GM18907 (cell line): ENCODE results near the gene KCNH3.

ENCODE experiments used
- ATAC-seq: cut with Tn5 transposase; IDR thresholded peaks from one replicate; pipeline ENCODE4 v1.9.1; 2021; ENCODE audit warnings: mild to moderate bottlenecking, moderate library complexity; ENCODE audit not compliant: unreplicated experiment

Gene KCNH3

GRCh38 chr12:49559011-49559675 lies 20.3 kb downstream of the KCNH3 start:
- ATAC-seq, result no peak

- ATAC-seq, result no peak
These were observed 21.9 kb downstream of the KCNH3 start for GRCh38 chr12:49560695-49561094.

- no peak for ATAC-seq
These were observed 23.4 kb downstream of the KCNH3 start for GRCh38 chr12:49562233-49562632.

- no peak for ATAC-seq
These were observed 24.0 kb downstream of the KCNH3 start for GRCh38 chr12:49562831-49563230.

- no peak for ATAC-seq
These were observed 25.3 kb downstream of the KCNH3 start for GRCh38 chr12:49563951-49564685.

GRCh38 chr12:49564686-49565405 lies 26.0 kb downstream of the KCNH3 start:
- ATAC-seq, result no peak

GRCh38 chr12:49565406-49566265 lies 26.8 kb downstream of the KCNH3 start:
- no peak for ATAC-seq

- no peak for ATAC-seq
These were observed 27.5 kb downstream of the KCNH3 start for GRCh38 chr12:49566361-49566760.

- ATAC-seq, result peak; percentile 14
These were observed 28.4 kb downstream of the KCNH3 start for GRCh38 chr12:49567302-49567610.

- peak; percentile 77 for ATAC-seq
These were observed 29.0 kb downstream of the KCNH3 start, which contains the start of gene MCRS1 for GRCh38 chr12:49567611-49568441. TSS of gene MCRS1 (minus strand) at chr12:49568142. CDS start at chr12:49566731, 1,411 bp downstream.

- peak; percentile 26 for ATAC-seq
These were observed 29.8 kb downstream of the KCNH3 start for GRCh38 chr12:49568442-49569162.

GRCh38 chr12:49577589-49578315 lies 38.9 kb downstream of the KCNH3 start:
- no peak for ATAC-seq

- ATAC-seq, result no peak
These were observed 39.8 kb downstream of the KCNH3 start for GRCh38 chr12:49578471-49579112.

GRCh38 chr12:49580572-49581535 lies 42.0 kb downstream of the KCNH3 start:
- ATAC-seq, result no peak

- no peak for ATAC-seq
These were observed 43.4 kb downstream of the KCNH3 start for GRCh38 chr12:49582201-49582600.

GRCh38 chr12:49582850-49583249 lies 44.0 kb downstream of the KCNH3 start:
- no peak for ATAC-seq
